Measurements from ENCODE around the gene OR2A25. TPM values are rescaled to one million over a fixed set of nuclear protein-coding genes. Genes with fewer than 3 reads are reported as not detected.

OR2A25 gene
- polyA plus RNA-seq, 1 donor from 2014 or later: not detected

- TF ChIP-seq EZH2 (IDR thresholded peaks at IDR 0.05; ENCODE audit: borderline replicate concordance, insufficient read depth, low read length, poor library complexity, severe bottlenecking): no peak
- TF ChIP-seq MXI1 (conservative IDR thresholded peaks at IDR 0.05; ENCODE audit: poor library complexity, severe bottlenecking): no peak
- no peak for TF ChIP-seq POLR2AphosphoS5 (IDR thresholded peaks at IDR 0.05)
- TF ChIP-seq SMC3 (conservative IDR thresholded peaks at IDR 0.05; ENCODE audit: poor library complexity): no peak
- TF ChIP-seq REST (IDR thresholded peaks at IDR 0.05; ENCODE audit: borderline replicate concordance): no peak
- TF ChIP-seq TAF1 (IDR thresholded peaks at IDR 0.05; ENCODE audit: low read depth): no peak
- TF ChIP-seq RAD21 (conservative IDR thresholded peaks at IDR 0.05): no peak
- no peak for TF ChIP-seq EP300 (conservative IDR thresholded peaks at IDR 0.05; ENCODE audit: poor library complexity, severe bottlenecking)
- TF ChIP-seq, protein P1, sequence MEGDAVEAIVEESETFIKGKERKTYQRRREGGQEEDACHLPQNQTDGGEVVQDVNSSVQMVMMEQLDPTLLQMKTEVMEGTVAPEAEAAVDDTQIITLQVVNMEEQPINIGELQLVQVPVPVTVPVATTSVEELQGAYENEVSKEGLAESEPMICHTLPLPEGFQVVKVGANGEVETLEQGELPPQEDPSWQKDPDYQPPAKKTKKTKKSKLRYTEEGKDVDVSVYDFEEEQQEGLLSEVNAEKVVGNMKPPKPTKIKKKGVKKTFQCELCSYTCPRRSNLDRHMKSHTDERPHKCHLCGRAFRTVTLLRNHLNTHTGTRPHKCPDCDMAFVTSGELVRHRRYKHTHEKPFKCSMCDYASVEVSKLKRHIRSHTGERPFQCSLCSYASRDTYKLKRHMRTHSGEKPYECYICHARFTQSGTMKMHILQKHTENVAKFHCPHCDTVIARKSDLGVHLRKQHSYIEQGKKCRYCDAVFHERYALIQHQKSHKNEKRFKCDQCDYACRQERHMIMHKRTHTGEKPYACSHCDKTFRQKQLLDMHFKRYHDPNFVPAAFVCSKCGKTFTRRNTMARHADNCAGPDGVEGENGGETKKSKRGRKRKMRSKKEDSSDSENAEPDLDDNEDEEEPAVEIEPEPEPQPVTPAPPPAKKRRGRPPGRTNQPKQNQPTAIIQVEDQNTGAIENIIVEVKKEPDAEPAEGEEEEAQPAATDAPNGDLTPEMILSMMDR (IDR thresholded peaks at IDR 0.05; ENCODE audit: poor library complexity, severe bottlenecking): no peak
- no peaks in the 10 kb centered on the region for H3K9me2 ChIP-seq (ENCODE audit: insufficient read depth, low read length)
- no peak overlapping the region for H3K27ac ChIP-seq (ENCODE audit: low read length)
- no peak overlapping the region for H3K4me3 ChIP-seq (ENCODE audit: low read length)
- H4K20me1 ChIP-seq (ENCODE audit: insufficient read depth): no peaks in the 10 kb centered on the region
- no peaks in the 10 kb centered on the region for H3K27me3 ChIP-seq (ENCODE audit: insufficient read depth, low read depth, low read length)
- no peaks in the 10 kb centered on the region for H3F3A ChIP-seq (ENCODE audit: insufficient read depth, low read length, poor library complexity, severe bottlenecking)
- H2AFZ ChIP-seq (ENCODE audit: low read depth, low read length): no peak overlapping the region
- no peaks in the 10 kb centered on the region for H3K79me2 ChIP-seq (replicated peaks; ENCODE audit: insufficient read depth, low read length)
- H3K4me2 ChIP-seq (ENCODE audit: low read length): no peak overlapping the region
- no peaks in the 10 kb centered on the region for H3K36me3 ChIP-seq (ENCODE audit: insufficient read depth, low read length)
- H3K9ac ChIP-seq (ENCODE audit: low read length): no peak overlapping the region
- H3K9me3 ChIP-seq (ENCODE audit: low read length): no peaks in the 10 kb centered on the region
Observed at GRCh38 chr7:144028547-144028946, 41.1 kb upstream of the OR2A25 start.

GRCh38 chr7:144032516-144032915, 37.1 kb upstream of the OR2A25 start:
- no peak overlapping the region for H3K4me2 ChIP-seq (ENCODE audit: low read length)
- no peaks in the 10 kb centered on the region for H3K36me3 ChIP-seq (ENCODE audit: insufficient read depth, low read length)
- H3K27ac ChIP-seq (ENCODE audit: low read length): no peak overlapping the region
- H3F3A ChIP-seq (ENCODE audit: insufficient read depth, low read length, poor library complexity, severe bottlenecking): no peaks in the 10 kb centered on the region
- no peak overlapping the region for H3K4me3 ChIP-seq (ENCODE audit: low read length)
- H4K20me1 ChIP-seq (ENCODE audit: insufficient read depth): no peaks in the 10 kb centered on the region
- no peak overlapping the region for H3K9ac ChIP-seq (ENCODE audit: low read length)
- no peak overlapping the region for H2AFZ ChIP-seq (ENCODE audit: low read depth, low read length)
- TF ChIP-seq SMC3 (conservative IDR thresholded peaks at IDR 0.05; ENCODE audit: poor library complexity) (no peak), TAF1 (IDR thresholded peaks at IDR 0.05; ENCODE audit: low read depth) (no peak), EP300 (conservative IDR thresholded peaks at IDR 0.05; ENCODE audit: poor library complexity, severe bottlenecking) (no peak), POLR2AphosphoS5 (IDR thresholded peaks at IDR 0.05) (no peak), MXI1 (conservative IDR thresholded peaks at IDR 0.05; ENCODE audit: poor library complexity, severe bottlenecking) (no peak), RAD21 (conservative IDR thresholded peaks at IDR 0.05) (no peak), EZH2 (IDR thresholded peaks at IDR 0.05; ENCODE audit: borderline replicate concordance, insufficient read depth, low read length, poor library complexity, severe bottlenecking) (no peak), REST (IDR thresholded peaks at IDR 0.05; ENCODE audit: borderline replicate concordance) (no peak)
- TF ChIP-seq, protein P1 (IDR thresholded peaks at IDR 0.05; ENCODE audit: poor library complexity, severe bottlenecking): no peak
- no peaks in the 10 kb centered on the region for H3K9me3 ChIP-seq (ENCODE audit: low read length)
- no peaks in the 10 kb centered on the region for H3K79me2 ChIP-seq (replicated peaks; ENCODE audit: insufficient read depth, low read length)
- no peaks in the 10 kb centered on the region for H3K27me3 ChIP-seq (ENCODE audit: insufficient read depth, low read depth, low read length)
- H3K9me2 ChIP-seq (ENCODE audit: insufficient read depth, low read length): no peaks in the 10 kb centered on the region

All from neural cell (in vitro differentiated cells).